ENCODE measurements around the gene CDKN1A. TPM values are rescaled to one million over a fixed set of nuclear protein-coding genes. Genes with fewer than 3 reads are reported as not detected.

The CDKN1A gene
- total RNA-seq, 1 experiment from 2014 or later: 17.4 TPM

GRCh38 chr6:36634317-36635108 is 44.0 kb upstream of the CDKN1A start:
- Mint-ChIP-seq H3K4me1 (peaks cover 11 to 12% of the 10 kb centered on the region in 2 experiments), H3K9me3 (no peaks in the 10 kb centered on the region; a peak in 1 of 5 replicates), H3K36me3 (ENCODE audit: insufficient read depth in 1 of 3, low read depth in 3 of 3) (no peaks in the 10 kb centered on the region), H3K27me3 (ENCODE audit: low read depth) (peaks cover 3% of the 10 kb centered on the region), H3K4me3 (no peak overlapping the region), H3K27ac (no peak overlapping the region; a peak in 3 of 7 replicates)
- no peak overlapping the region for H2BK120ac ChIP-seq (ENCODE audit: low read depth, low read length, poor library complexity, severe bottlenecking)
- H3K4me2 ChIP-seq (ENCODE audit: insufficient read depth, insufficient read length, low read length): no peak overlapping the region
- H2AFZ ChIP-seq (ENCODE audit: low read length): no peak overlapping the region
- no peak overlapping the region for H3K14ac ChIP-seq (ENCODE audit: insufficient read depth, low read length)
- H3K79me2 ChIP-seq (ENCODE audit: insufficient read depth, low read length): no peaks in the 10 kb centered on the region
- H2BK15ac ChIP-seq (ENCODE audit: low read depth, low read length): no peak overlapping the region
- no peak overlapping the region for H3K23ac ChIP-seq (ENCODE audit: insufficient read length, low read depth, low read length)
- H2BK20ac ChIP-seq (ENCODE audit: low read depth, low read length, poor library complexity, severe bottlenecking): no peak overlapping the region
- H2BK12ac ChIP-seq (ENCODE audit: insufficient read length, low read depth, low read length): no peak overlapping the region
- no peak overlapping the region for H3K4ac ChIP-seq (ENCODE audit: low read depth, low read length)
- no peaks in the 10 kb centered on the region for H3K79me1 ChIP-seq (ENCODE audit: insufficient read depth, low read depth, low read length, poor library complexity, severe bottlenecking)
- H3K27ac ChIP-seq (ENCODE audit: insufficient read length, low read depth, low read length): no peak overlapping the region
- H2BK5ac ChIP-seq (ENCODE audit: insufficient read length, low read length): no peak overlapping the region
- no peaks in the 10 kb centered on the region for H3K27me3 ChIP-seq (ENCODE audit: insufficient read depth, low read length)
- H3K18ac ChIP-seq (ENCODE audit: insufficient read length, low read depth, low read length): no peak overlapping the region
- no peak overlapping the region for H3K9ac ChIP-seq (ENCODE audit: extremely low read depth, insufficient read length, low read length)
- H4K5ac ChIP-seq (ENCODE audit: insufficient read length, low read depth, low read length): no peak overlapping the region
- no peaks in the 10 kb centered on the region for H3K4me1 ChIP-seq (ENCODE audit: insufficient read depth, low read length)
- H3K56ac ChIP-seq (ENCODE audit: insufficient read length, low read depth, low read length): no peak overlapping the region
- H4K8ac ChIP-seq (replicated peaks; ENCODE audit: insufficient read length, low read depth, low read length): no peak overlapping the region
- H4K20me1 ChIP-seq (ENCODE audit: control insufficient read depth, insufficient read depth, insufficient read length): no peaks in the 10 kb centered on the region
- no peak overlapping the region for H4K91ac ChIP-seq (ENCODE audit: insufficient read length, low read depth, low read length)
- H3T11ph ChIP-seq (ENCODE audit: low read length): no peak overlapping the region
- no CpG with 5 or more reads among the region's 16 CpGs for WGBS (ENCODE audit: extremely low coverage, insufficient read length, low lambda C conversion rate)
- no peaks in the 10 kb centered on the region for H3K9me3 ChIP-seq (ENCODE audit: control insufficient read depth, low read depth, low read length)
- DNase-seq: no peak
- no peak overlapping the region for H2AK5ac ChIP-seq (ENCODE audit: insufficient read length, low read length)
- H3K23me2 ChIP-seq (ENCODE audit: insufficient read length, low read depth, low read length, poor library complexity, severe bottlenecking): no peaks in the 10 kb centered on the region
- TF ChIP-seq CTCF (conservative IDR thresholded peaks at IDR 0.05): no peak

All from H9 (cell line).